ENCODE results near the gene SLC35E1. TPM values are rescaled to one million over a fixed set of nuclear protein-coding genes. Genes with fewer than 3 reads are reported as not detected.
A peak's percentile ranks its signal among the peaks of the same experiment; 100 is the strongest.

The SLC35E1 gene
- total and polyA plus RNA-seq, 2 of the 13 experiments (the other 11 are each of a cell fraction or from before 2014, with no cell fraction given), result 21.2 to 46.5 TPM

DNA sequence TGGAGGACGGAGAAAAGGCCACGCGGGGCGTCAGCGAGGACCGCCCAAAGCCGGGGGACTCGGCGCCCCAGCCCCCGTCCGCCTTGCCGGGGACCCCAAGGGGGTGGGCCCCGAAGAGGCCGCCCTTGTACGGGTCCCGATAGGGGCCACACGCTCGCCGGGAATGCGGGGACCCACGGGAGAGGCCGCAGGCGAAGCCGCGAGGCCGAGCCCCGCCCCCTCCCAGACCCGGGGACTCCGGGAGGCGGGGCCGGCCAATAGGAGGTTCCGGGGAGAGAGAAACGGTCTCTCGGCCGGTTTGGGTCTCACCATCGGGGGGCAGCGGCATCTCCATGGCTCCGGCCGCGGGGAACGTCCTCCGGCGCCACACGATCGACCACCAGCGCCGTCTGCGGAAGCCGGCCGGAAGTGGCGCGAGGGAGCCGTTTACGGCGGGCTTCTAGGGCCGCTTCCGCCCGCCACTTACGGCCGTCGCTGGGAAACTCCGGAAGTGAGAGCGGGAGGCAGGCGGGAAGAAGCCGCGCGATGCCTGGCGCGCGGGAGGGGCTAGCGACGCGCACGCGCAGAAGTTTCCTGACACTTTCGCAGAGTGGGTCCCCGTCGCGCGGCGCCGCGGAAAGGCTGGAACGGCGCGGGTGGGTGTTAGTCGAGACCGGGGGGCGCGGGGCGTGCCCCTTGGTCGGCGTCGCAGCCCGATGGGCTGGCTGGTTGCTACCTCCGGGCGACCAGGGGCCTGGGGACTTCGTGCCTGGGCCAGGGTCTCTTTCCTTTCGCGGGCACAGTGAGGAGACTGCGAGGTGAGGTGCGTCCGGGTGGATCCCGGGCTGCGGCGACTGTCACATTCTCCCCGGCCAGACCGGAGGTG lies 29.9 kb downstream of the SLC35E1 start, which contains the start of gene CHERP (continued):
- TF ChIP-seq, protein P1, sequence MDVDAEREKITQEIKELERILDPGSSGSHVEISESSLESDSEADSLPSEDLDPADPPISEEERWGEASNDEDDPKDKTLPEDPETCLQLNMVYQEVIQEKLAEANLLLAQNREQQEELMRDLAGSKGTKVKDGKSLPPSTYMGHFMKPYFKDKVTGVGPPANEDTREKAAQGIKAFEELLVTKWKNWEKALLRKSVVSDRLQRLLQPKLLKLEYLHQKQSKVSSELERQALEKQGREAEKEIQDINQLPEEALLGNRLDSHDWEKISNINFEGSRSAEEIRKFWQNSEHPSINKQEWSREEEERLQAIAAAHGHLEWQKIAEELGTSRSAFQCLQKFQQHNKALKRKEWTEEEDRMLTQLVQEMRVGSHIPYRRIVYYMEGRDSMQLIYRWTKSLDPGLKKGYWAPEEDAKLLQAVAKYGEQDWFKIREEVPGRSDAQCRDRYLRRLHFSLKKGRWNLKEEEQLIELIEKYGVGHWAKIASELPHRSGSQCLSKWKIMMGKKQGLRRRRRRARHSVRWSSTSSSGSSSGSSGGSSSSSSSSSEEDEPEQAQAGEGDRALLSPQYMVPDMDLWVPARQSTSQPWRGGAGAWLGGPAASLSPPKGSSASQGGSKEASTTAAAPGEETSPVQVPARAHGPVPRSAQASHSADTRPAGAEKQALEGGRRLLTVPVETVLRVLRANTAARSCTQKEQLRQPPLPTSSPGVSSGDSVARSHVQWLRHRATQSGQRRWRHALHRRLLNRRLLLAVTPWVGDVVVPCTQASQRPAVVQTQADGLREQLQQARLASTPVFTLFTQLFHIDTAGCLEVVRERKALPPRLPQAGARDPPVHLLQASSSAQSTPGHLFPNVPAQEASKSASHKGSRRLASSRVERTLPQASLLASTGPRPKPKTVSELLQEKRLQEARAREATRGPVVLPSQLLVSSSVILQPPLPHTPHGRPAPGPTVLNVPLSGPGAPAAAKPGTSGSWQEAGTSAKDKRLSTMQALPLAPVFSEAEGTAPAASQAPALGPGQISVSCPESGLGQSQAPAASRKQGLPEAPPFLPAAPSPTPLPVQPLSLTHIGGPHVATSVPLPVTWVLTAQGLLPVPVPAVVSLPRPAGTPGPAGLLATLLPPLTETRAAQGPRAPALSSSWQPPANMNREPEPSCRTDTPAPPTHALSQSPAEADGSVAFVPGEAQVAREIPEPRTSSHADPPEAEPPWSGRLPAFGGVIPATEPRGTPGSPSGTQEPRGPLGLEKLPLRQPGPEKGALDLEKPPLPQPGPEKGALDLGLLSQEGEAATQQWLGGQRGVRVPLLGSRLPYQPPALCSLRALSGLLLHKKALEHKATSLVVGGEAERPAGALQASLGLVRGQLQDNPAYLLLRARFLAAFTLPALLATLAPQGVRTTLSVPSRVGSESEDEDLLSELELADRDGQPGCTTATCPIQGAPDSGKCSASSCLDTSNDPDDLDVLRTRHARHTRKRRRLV (CRISPR knock-in tag; IDR thresholded peaks at IDR 0.05), result peak; percentile 80; the same call in 1 of the 2 replicates
- TF ChIP-seq ZNF253 (CRISPR knock-in tag; IDR thresholded peaks at IDR 0.05; ENCODE audit: borderline replicate concordance) (peak; percentile 23; the same call in 1 of the 2 replicates), RBAK (CRISPR knock-in tag; IDR thresholded peaks at IDR 0.05) (no peak), ZNF343 (CRISPR knock-in tag; IDR thresholded peaks at IDR 0.05) (peak; percentile 64; the same call in 1 of the 2 replicates), ZNF484 (CRISPR knock-in tag; IDR thresholded peaks at IDR 0.05; ENCODE audit: borderline replicate concordance, low read depth) (no peak), SP2 (CRISPR knock-in tag; IDR thresholded peaks at IDR 0.05) (peak; percentile 66), NCOR1 (IDR thresholded peaks at IDR 0.05; ENCODE audit: borderline replicate concordance, low read length) (no peak), ZNF264 (CRISPR knock-in tag; IDR thresholded peaks at IDR 0.05) (no peak), ZNF639 (CRISPR knock-in tag; conservative IDR thresholded peaks at IDR 0.05) (peak; percentile 83; the same call in 1 of the 2 replicates), THYN1 (CRISPR knock-in tag; IDR thresholded peaks at IDR 0.05; ENCODE audit: borderline replicate concordance, low read depth) (no peak), RXRB (CRISPR knock-in tag; IDR thresholded peaks at IDR 0.05; ENCODE audit: borderline replicate concordance) (peak; percentile 52; the same call in 1 of the 2 replicates), MXD1 (CRISPR knock-in tag; IDR thresholded peaks at IDR 0.05) (peak; percentile 22; the same call in 1 of the 2 replicates), ZFP82 (CRISPR knock-in tag; IDR thresholded peaks at IDR 0.05; ENCODE audit: borderline replicate concordance) (peak; percentile 56; the same call in 1 of the 2 replicates), NR3C1 (CRISPR knock-in tag; IDR thresholded peaks at IDR 0.05) (no peak), ZNF616 (CRISPR knock-in tag; IDR thresholded peaks at IDR 0.05; ENCODE audit: low read depth) (0 out of 2 replicates have a peak, but pooled peaks have one; percentile 55), ZNF614 (CRISPR knock-in tag; IDR thresholded peaks at IDR 0.05; ENCODE audit: borderline replicate concordance) (peak; percentile 63; the same call in 1 of the 2 replicates), HDAC1 (CRISPR knock-in tag; IDR thresholded peaks at IDR 0.05) (peak; percentile 93)

Data from HepG2 (cell line).